Measurements from ENCODE around the gene CADM1.
"Not testable (repeated sequence)": the region's sequence is repeated elsewhere in the genome, so short reads cannot be mapped to it uniquely, and the experiment has no call there.

The CADM1 gene

DNA sequence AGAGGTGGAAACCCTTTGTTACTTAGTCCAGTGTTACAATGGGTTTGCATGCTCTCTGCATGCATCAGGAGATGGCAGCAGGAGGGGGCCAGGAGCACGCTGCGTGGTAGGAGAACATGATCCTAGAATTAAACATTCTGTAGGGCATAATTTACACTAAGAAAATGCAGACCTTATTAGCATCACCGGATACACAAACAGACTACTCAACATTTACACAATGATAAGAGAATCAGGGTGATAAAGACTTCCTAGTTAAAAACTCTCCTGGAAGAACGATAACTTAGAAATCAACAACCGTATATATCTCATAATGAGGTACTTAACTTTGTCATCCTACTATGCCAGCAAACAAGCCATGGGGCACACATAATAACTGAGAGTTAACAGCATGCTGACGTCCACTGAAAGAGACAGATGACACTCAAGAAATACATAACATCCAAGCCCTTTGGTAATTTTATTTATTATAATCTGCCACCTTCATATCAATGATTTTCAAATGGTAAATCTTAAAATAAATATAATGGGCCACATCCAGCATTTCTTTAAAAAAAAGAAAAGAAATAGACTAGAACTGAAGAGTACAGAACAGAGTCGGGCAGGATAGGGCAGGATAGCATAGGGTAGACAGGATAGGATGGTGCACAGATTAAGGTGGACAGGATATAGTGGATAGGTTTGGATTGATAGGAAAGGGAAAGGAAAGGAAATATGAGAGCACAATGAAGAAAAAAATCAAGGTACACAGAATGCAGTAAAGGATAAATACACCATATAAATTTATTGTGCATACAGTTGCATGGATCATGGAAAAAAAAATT, 27.5 kb downstream of the CADM1 start:
- DNase-seq = no peak

DNA sequence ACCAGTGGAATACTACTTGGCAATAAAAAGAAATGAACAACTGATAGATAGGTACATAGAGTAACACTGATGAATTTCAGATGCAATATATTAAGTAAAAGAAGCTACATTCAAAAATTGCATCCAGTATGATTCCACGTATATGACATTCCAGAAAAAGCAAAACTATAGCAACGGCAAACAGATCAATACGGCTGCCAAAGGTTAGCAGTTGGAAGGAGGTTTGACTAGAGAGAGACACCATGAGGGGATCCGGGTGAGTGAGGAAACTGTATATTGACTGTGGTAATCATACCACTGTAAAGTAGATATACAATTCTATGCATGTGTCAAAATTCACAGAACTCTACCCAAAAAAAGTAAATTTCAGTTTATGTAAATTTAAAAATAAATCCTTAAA, 28.7 kb downstream of the CADM1 start:
- no peak for DNase-seq

DNA sequence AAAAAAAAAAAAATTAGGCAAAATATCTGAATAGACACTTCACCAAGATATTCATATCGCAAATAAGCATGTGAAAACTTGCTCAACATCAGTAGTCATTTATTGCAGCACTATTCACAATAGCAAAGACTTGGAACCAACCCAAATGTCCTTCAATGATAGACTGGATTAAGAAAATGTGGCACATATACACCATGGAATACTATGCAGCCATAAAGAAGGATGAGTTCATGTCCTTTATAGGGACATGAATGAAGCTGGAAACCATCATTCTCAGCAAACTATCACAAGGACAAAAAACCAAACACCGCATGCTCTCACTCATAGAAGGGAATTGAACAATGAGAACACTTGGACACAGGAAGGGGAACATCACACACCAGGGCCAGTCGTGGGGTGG, 29.9 kb downstream of the CADM1 start:
- DNase-seq = not testable (repeated sequence)

DNA sequence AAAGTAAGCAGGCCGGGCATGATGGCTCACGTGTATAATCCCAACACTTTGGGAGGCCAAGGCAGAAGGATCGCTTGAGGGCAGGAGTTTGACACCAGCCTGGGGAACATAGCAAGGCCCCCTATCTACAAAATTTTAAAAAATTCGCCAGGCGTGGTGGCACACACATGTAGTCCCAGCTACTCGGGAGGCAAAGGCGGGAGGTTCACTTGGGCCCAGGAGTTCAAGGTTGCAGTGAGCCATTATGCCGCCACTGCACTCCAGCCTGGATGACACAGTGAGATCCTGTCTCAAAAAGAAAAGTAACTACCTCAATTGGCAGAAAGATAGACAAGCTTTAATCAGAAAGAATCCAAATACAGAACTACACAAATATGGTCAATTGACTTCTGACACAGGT, 31.0 kb downstream of the CADM1 start:
- no peak for DNase-seq

DNA sequence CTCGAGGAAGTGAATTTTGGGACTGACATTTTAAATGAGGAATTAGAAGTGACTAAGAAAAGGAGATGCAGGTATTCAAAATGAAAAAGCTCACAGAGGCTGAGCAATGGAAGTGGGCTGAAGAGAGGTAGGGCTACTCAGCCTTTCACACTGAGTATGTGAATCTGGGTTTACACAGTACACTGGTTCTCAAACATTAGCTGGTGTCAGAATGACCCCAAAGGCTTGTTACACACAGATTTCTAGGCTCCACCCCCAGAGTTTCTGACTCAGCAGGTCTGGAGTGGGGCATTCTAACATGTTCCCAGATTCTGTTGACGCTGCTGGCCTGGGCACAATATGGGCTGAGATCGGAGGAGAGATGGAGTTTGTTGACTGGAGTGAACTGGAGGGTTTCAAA, 32.8 kb downstream of the CADM1 start:
- DNase-seq = no peak

DNA sequence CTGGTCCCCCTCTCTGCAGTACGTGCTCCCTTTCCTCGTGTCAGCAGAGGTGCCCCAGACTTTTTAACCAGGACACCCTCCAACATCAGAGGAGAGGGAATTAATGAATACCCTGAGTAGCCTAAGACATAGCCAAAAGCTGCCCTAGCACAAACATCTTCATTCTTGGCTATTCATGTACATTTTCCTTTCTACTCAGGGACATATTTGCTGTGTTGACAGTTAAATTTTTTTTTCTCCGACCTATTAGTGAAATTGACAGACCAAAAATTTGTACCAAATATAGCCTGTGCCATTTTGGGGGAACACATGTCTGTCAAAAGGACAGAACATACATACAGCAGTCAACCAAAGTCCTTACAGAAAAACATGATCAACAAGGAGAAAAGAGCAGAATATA, 33.3 kb downstream of the CADM1 start:
- no peak for DNase-seq

DNA sequence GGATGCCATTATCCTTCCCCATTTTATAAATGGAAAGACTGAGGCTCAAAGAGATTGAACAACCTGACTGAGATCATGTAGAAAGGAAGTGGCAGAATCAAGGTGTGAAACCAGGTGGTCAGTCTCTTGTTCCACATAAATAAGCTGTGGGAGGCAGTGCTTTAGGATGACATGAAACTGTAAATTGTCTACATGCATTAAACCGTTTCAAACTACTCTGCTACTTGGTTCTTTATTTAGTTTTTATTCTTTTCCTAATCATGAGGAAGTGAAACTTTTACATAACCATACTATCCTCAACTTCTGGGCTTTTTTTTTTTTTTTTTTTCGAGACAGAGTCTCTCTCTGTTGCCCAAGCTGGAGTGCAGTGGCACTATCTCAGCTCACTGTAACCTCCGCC, 34.9 kb downstream of the CADM1 start:
- DNase-seq = no peak

DNA sequence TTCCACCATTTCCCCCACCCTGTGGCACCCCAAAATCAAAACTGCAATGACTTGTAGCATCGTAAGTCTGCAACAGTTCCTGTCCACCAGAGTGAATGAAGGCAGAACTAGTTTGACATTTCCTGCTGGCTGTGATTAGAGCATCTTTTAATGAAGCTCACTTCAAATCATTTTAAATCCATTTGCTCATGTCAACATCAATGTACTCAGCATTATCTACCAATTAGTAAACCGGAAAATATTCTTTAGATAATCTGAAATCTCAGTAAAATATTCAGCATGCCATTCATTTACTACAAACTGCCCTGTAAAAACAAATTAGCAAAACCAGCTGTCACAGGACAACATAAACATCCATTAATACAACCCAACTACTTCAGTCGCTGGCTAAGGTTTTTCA, 38.1 kb downstream of the CADM1 start:
- DNase-seq = no peak

DNA sequence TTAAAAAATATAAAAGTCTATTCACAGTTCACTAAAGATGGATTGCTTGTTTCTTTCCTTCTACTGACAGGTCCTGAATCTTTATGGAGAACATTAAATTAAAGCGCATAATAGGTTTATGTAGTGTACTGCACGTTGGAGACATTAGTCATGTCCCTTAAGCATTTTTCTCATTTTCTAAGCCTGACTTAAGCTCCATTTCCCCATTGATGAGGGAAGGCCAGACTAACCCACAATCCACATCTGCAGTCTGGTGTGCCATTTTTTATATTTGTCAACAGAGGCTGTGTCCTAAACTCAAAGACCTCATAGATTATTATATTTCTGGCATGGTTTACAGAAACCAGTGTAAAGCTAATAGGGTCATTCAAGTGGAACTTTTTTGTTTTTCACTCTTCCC, 39.9 kb downstream of the CADM1 start:
- DNase-seq = no peak

DNA sequence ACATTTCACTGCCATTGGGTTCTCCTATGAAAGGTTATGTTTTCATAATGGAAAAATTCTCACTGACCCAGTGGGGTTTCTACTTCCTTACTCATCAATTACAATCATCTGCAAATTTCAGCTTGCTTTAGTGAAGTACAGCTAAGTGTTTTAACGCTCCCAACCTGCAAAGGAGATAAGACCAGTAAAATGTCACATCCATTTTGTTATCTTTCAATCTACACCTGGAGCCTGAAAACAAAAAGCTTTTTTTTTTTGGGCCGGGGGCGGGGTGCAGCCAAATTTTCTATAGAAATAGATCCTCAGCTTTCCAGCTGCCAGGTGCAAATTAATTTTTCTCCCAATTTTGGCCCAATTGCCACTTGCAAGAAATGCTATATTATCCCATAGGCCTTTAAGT, 40.6 kb downstream of the CADM1 start:
- no peak for DNase-seq

DNA sequence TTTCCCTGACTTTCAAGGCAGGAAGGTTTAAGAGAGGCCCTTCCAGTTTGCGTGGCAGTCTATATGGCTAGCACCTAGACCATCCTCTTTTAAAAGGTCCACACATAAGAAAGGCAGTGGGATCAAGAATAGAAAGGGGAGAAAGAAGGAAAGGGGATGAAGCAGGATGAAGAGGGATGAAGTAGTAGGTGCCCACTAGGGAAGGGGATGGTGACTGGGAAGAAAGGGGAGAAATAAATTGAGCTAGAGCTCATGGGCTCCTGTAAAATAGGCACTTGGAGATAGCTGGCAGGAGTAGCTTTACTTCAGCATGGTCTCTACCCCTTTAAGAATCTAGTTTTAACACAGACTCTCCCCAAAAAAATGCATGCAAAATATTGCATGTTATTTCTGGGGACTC, 41.5 kb downstream of the CADM1 start:
- DNase-seq = no peak

DNA sequence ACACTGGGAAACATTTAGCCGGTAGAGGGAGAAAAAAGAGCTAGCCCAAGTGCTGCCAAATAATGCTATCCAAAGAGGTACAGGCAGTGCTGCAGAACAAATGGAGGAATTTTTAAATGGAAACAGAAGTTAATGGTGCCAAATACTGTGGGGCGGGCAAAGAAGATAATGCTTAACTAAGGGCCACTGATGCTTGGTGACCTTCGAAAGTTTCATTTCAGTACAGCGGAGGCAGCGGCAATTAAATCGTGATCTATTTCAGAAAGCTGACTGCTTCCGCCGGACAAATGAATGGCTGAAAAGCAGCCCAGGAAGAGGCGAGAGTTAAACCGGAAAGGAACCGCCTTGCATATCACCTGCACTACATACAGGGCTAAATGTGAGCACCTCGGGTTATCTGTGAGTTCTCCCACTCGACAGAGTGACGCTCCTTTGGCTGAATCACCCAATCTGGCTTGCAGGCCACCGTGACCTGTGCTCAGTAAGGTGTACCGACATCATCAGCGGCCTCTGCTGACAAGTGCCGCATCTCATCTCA, 42.1 kb downstream of the CADM1 start:
- DNase-seq = no peak

DNA sequence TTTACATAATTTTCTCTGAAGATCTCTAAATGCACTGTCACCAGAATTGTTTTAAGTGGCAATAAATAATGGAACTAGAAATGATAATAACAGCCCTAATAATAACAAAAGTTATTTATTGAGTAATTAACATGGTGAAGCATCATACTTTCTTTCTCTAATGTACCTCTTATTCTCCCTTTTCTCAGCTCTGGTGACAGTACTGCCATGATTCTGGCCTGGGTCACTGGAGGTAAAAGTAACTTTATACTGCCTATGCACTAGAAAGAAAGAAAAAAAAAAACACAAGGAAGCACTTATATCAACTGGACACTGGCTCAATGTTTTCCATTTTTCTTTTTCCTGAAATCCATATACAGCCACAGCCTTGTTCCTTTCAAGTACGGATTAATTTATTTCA, 43.7 kb downstream of the CADM1 start:
- DNase-seq = no peak

DNA sequence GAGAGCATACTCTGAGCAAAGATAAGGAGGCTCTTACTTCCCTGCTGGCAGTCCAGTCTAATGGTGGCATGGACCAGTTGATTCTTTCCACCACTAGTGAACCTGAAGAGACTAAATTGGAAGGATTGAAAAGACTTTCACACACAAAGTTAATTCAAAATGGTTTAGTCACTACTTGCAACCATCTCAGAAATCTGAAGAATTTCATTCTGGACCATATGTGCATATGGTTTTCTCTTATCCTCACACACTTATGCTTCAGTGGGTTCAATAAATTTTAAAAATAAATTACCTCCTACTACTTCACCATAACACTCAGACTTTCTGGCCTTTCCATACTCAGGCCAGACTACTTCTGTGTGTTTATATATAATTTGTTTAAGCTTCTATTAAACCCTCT, 44.7 kb downstream of the CADM1 start:
- no peak for DNase-seq

DNA sequence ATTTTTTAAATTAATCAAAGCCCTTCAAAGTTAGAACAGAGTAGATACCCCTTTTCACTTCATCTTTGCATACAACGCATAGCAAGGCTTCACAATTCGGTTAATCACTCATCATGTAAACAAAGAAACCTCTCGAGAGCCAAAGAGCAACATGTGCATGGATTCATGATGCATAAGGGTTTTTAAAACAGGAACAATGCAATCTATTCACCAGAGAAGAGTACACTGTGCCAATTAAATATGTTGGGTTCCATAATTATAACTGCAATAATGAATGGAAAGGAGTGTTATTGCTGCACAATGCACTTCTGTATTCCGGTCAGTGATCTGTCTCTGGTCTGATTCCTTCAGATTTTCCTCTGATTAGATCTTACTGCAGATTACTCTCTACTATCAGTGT, 45.3 kb downstream of the CADM1 start:
- no peak for DNase-seq

DNA sequence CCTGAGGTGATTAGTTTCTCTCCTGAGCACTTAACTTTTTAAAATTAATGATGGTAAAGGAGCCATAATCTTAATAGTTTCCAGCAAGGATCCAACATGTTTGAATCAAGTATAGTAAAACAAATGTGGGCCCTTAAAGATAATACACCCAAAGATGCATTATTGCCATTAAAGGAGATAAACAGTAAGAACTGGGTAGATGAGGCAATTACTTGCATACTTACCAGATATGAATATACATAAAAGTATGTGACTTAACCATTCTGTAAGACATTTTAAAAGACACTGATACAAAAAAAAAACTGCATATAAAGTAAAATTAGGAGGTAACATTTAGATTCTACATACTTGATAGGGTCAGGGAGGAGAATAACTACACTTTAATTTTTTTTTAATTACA, 48.2 kb downstream of the CADM1 start:
- DNase-seq = no peak

DNA sequence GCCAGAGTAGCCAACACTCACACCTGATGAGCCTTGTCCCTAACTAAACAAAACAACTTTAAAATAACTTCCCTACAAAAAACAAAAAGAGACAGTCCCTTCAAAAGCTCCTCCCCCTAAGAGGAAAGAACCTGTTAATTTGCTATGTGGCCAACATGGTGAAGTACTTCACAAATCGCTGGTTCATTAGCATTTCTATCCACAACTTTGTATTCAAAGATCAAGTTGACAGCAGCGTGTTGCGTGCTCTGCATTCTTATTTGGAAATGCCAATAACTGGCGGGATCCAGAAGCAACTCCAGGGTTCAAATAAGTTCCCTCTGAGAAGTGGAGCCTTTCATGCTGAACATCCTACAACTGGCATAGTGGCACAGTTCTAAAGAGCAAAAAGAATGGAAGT, 48.6 kb downstream of the CADM1 start:
- no peak for DNase-seq

DNA sequence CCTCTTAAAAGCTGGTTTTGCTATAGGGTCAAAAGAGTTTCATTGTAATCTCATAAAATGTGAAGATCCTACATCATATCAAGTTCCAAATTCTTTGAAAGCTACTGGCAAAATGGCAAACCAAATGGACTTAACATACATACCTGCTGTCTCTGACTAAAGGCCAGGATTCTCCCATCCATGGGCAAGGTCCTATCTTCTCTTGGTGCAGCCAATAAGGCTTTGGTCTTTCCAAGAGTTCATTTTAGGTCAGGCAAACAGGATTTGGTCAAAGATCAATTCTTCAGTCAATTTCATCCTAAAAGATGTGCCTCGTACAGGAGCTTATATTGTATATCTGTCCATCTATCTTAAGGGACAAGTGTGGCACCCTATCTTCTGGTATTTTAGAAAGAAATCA, 49.7 kb downstream of the CADM1 start:
- DNase-seq = no peak

DNA sequence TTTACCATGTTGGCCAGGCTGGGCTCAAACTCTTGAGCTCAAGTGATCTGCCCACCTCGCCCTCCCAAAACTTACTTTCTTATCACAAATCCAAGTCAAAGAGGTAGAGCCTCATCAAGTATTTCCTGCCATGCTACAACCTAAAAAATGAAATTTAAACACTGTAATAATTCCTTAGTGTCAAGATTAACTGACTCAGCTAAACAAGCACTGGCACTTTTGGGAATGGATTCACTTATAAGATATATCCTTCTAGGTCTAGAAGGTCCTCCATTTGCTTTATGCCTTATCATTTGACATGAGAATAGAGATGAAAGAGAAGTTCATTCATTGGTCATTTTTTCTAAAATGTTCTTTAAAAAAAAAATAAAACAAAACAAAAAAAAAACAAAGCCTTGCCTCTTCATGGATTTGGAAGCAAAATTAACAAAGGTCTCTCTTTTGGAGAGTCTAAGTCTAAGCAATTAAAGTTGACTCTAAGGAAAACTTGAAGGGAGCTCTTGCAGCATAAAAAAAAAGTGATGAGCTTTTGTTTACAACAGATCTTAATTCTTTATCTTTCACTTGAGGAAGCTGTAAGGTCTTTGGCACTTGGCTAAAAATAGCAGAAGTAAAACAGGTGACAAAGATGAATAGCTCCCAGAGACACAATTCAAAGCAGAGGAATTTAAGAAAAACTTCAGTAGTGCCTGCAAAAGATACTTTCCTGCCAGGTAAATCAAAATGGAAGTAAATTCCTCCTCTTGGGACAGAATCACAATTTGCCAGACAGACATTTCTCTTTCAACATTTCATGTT, 50.3 kb downstream of the CADM1 start:
- DNase-seq = no peak

DNA sequence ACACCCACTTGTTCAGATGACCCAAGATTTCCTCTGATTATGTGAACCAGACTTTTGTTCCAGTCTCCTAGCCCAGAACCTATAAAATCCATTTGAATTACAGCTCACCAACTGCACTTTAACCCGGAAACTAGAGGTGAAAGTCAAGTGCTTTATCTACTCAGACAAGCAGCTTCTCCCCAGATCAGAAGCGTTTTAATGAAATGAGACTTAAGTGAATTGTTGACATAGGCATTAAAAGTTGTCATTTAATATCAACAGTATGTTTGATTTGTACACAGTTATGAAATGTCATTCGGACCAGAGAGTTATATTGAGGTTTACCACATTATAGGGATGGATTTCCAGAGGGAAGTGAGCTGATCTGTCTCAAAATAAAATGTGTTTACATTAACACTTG, 52.0 kb downstream of the CADM1 start:
- DNase-seq = no peak

DNA sequence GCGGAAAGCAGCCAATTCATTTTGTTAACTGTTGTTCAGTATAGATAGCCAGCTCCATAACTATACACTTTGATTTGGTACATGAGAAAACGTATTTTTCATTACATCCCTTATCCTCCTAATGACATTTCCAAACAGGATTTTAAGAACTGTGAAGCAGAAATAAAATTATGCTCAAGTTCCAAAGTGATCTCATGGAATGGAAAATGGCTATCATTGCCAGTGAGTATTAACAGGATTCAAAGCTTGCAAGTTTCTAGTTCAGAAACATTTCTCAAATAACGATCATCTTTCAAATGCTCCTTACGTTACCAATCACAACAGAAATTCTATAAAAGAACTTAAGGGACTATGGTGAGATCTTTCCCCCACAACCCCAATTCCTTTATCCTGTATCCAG, 53.7 kb downstream of the CADM1 start:
- DNase-seq = no peak

DNA sequence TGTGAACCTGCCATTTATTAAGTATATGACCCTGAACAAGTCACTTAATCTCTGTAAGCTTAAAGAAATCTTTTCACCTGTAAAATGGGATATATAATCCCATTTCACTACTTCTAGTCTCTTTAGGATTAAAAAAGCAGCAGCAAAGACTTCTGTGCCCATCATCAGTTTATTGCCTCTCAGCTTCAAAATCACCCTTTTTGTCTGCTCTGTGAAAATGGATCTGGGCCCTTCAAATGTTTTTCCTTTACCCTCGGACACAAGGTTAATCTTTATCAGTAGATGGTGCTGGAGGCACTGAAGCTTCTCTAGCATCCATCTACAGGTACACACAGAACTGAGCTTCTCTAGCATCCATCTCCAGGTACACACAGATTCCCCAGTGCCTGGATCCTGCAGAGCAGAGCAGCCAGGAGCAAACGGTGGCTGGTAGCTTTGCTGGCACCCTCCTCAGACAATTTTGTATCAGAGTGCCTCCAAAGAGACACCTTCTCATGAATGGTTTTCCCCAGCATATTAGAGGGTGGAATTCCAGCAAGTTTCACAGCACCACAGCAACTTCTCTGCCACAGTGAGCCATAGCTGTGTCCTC, 56.8 kb downstream of the CADM1 start:
- DNase-seq = no peak

DNA sequence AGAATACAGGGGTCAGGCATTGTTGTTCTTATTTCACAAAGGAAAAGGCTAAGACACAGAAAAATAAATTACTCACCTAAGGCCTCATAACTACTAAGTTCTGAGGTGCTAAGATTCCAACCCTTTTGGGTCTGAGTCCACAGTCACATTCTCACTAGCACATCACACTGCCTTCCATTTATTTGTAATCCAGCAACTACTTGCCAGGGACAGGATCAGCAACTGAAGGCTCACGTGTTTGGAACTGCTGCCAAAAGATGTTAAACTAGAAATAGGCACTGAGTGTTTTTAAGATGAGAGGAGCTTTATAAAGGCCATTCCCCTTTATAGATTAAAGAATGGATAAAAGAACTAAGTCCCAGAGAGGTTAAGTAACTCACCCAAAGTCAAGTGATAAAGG, 58.0 kb downstream of the CADM1 start:
- no peak for DNase-seq

DNA sequence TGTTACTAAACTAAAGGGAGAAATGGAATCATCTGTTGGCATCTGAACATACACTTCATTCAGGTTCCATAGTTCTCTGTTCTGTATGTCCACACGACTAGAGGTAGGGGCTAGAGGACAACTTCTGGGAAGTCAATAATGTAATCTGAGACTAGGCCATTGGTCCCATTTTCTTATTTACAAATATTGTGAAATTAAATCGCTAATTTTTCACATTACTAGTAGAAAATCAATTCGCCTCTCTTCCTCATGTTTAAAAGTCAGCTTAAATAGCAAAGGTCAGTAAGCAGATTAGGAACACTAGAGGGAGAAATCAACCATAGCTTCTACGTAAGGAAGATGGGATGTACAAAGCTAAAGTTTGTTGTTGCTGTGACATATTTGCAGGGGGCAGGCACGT, 59.7 kb downstream of the CADM1 start:
- DNase-seq = no peak

All from amniotic stem cell (primary cell).